HepG2 (cell line): Measurements from ENCODE around the gene GPS1. TPM values are rescaled to one million over a fixed set of nuclear protein-coding genes. Genes with fewer than 3 reads are reported as not detected.
A peak's percentile ranks its signal among the peaks of the same experiment; 100 is the strongest.

Experiments used
- AGO1 ChIP-seq: fragments of 200-400 bp; formaldehyde crosslinking; IDR thresholded peaks from 2 replicates; pipeline ENCODE4 v1.6.1; 2017; ENCODE audit warnings: mild to moderate bottlenecking, low read depth, low read length, moderate library complexity; ENCODE audit not compliant: poor library complexity, severe bottlenecking
- AKAP8 ChIP-seq: sonication (generic); formaldehyde crosslinking; IDR thresholded peaks from 2 replicates; pipeline ENCODE4 v1.5.1; 2020; ENCODE audit warnings: mild to moderate bottlenecking, missing genetic modification reagents
- CCDC6 ChIP-seq: sonication (generic); formaldehyde crosslinking; IDR thresholded peaks from 2 replicates; pipeline ENCODE4 v1.8.1; 2022; ENCODE audit warnings: mild to moderate bottlenecking, missing genetic modification reagents, moderate library complexity
- FOXA3 ChIP-seq: IDR thresholded peaks from 2 replicates; pipeline ENCODE4 v1.6.1; 2016; ENCODE audit warnings: missing genetic modification reagents, missing compliant biosample characterization
- ZBTB10 ChIP-seq: sonication (generic); formaldehyde crosslinking; IDR thresholded peaks from 2 replicates; pipeline ENCODE4 v1.4.0; 2020; ENCODE audit warnings: missing genetic modification reagents, borderline replicate concordance
- ZC3H13 ChIP-seq: sonication (generic); formaldehyde crosslinking; IDR thresholded peaks from 2 replicates; pipeline ENCODE4 v1.8.1; 2023; ENCODE audit warnings: mild to moderate bottlenecking, missing genetic modification reagents, moderate library complexity
- ZNF446 ChIP-seq: sonication (generic); formaldehyde crosslinking; IDR thresholded peaks from 2 replicates; pipeline ENCODE4 v1.5.0; 2020; ENCODE audit warnings: mild to moderate bottlenecking, missing genetic modification reagents
- ZNF543 ChIP-seq: sonication (generic); formaldehyde crosslinking; IDR thresholded peaks from 2 replicates; pipeline ENCODE4 v1.4.0; 2020; ENCODE audit warnings: mild to moderate bottlenecking, missing genetic modification reagents
- ZNF558 ChIP-seq: sonication (generic); formaldehyde crosslinking; IDR thresholded peaks from 2 replicates; pipeline ENCODE4 v1.9.0; 2022; ENCODE audit warnings: mild to moderate bottlenecking, missing genetic modification reagents, borderline replicate concordance
- polyA plus RNA-seq, 8 experiments: library from polyadenylated mRNA; depleted of rRNA in 3 of 8; stranded (reverse) in 7 of 8; unstranded in 1 of 8; fragments of >200 nt; fragmentation: Illumina TruSeq in 4 of 8; extraction: Trizol in 4 of 8; gene quantifications; 2 replicates each; pipeline versions ENCODE4 v1.2.1 to v1.2.3, GENCODE V29; 2011 to 2016; ENCODE audit warnings: low read depth in 4 of 8, missing spikeins in 1 of 8, mixed read lengths in 1 of 8; ENCODE audit not compliant: insufficient read depth in 1 of 8
- total RNA-seq, 5 experiments: library from RNA; depleted of rRNA; stranded (reverse); fragments of >200 nt; fragmentation: Illumina TruSeq; extraction: Trizol; gene quantifications; 2 replicates each; pipeline ENCODE4 v1.2.3, GENCODE V29; 2016; ENCODE audit warnings: low read depth in 1 of 5
- TF ChIP-seq, protein P1 (sequence below): sonication (generic); formaldehyde crosslinking; IDR thresholded peaks from 2 replicates; pipeline ENCODE4 v1.4.0; 2020; ENCODE audit warnings: missing genetic modification reagents
- TF ChIP-seq, protein P2 (sequence below): sonication (generic); formaldehyde crosslinking; IDR thresholded peaks from 2 replicates; pipeline ENCODE4 v1.8.0; 2023; ENCODE audit warnings: mild to moderate bottlenecking, missing genetic modification reagents

The GPS1 gene
- total and polyA plus RNA-seq, 2 of the 13 experiments (the other 11 are each of a cell fraction or from before 2014, with no cell fraction given) = 124 to 128 TPM

DNA sequence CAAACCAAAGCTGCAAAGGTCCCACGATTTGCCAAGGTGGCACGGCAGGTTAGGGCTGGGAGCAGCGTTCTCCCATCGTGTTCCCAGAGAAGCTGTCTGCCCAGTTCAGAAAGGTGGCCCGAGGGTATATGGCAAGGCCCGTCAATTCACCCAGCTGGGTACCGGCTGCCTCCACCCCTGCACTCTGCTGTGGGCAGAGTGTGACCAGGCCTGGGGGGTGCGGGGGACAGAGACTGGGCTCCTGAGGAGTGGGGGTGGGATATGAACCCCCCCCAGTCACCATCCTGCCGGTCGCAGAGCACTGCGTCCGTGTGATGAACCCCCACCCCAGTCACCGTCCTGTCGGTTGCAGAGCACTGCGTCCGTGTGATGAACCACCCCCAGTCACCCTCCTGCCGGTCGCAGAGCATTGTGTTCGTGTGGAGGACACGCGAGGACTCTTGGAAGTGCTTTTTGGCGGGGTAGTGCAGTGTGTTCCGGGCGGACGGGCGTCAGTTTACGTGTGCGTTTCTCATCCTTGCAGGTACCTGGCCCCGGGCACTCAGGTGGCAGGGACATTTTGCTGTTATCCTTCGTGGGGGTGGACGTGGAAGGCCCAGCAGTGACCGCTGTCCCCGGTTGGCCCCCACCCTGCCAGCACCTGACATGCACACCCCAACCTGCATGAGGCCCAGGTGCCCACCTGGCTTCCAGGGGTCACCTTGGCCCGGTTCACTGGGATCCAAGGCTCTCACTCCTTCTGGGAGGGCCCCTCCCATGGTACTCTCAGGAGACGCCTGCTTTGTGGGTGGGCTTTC, 49.0 kb downstream of the GPS1 start (continued):
- TF ChIP-seq FOXA3 (CRISPR knock-in tag) (no peak), AKAP8 (peak; percentile 39; the same call in 1 of the 2 replicates), ZNF558 (CRISPR knock-in tag) (no peak), CCDC6 (CRISPR knock-in tag) (no peak), ZBTB10 (CRISPR knock-in tag) (no peak), ZC3H13 (CRISPR knock-in tag) (peak; percentile 88), ZNF446 (no peak), AGO1 (peak; percentile 75), ZNF543 (CRISPR knock-in tag) (no peak)
- TF ChIP-seq, protein P1, sequence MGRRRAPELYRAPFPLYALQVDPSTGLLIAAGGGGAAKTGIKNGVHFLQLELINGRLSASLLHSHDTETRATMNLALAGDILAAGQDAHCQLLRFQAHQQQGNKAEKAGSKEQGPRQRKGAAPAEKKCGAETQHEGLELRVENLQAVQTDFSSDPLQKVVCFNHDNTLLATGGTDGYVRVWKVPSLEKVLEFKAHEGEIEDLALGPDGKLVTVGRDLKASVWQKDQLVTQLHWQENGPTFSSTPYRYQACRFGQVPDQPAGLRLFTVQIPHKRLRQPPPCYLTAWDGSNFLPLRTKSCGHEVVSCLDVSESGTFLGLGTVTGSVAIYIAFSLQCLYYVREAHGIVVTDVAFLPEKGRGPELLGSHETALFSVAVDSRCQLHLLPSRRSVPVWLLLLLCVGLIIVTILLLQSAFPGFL (CRISPR knock-in tag) = no peak
- TF ChIP-seq, protein P2, sequence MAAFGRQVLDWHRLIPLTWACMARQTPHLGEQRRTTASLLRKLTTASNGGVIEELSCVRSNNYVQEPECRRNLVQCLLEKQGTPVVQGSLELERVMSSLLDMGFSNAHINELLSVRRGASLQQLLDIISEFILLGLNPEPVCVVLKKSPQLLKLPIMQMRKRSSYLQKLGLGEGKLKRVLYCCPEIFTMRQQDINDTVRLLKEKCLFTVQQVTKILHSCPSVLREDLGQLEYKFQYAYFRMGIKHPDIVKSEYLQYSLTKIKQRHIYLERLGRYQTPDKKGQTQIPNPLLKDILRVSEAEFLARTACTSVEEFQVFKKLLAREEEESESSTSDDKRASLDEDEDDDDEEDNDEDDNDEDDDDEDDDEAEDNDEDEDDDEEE (CRISPR knock-in tag) = no peak
- TF ChIP-seq, all 625 proteins: peak for 20
